K562 (cell line): Measurements from ENCODE around the gene TCF12. TPM values are rescaled to one million over a fixed set of nuclear protein-coding genes. Genes with fewer than 3 reads are reported as not detected.

Experiments
- CREB1 ChIP-seq, 2 experiments: sonication (generic) in 1 of 2; formaldehyde crosslinking in 1 of 2; IDR thresholded peaks; 2 replicates each; pipeline versions ENCODE4 v1.6.1 to v1.8.0; 2012 to 2022; ENCODE audit warnings: inconsistent platforms in 1 of 2, mild to moderate bottlenecking in 1 of 2, missing genetic modification reagents in 1 of 2, moderate library complexity in 1 of 2
- EHMT2 ChIP-seq: fragments of 450-650 bp; IDR thresholded peaks from 2 replicates; pipeline ENCODE4 v1.6.1; 2018; ENCODE audit warnings: antibody characterized with exemption
- FOSL1 ChIP-seq: fragments of 200-800 bp; sonication (Bioruptor generic); conservative IDR thresholded peaks from 2 replicates; pipeline ENCODE4 v1.6.1; 2016; ENCODE audit warnings: missing genetic modification characterization, missing compliant biosample characterization
- FOXA1 ChIP-seq: fragments of 450-650 bp; IDR thresholded peaks from 2 replicates; pipeline ENCODE4 v1.6.1; 2016; ENCODE audit warnings: mild to moderate bottlenecking, borderline replicate concordance
- GTF2A2 ChIP-seq: IDR thresholded peaks from 2 replicates; pipeline ENCODE4 v1.6.1; 2016; ENCODE audit warnings: mild to moderate bottlenecking, missing genetic modification characterization, missing compliant biosample characterization
- HDAC1 ChIP-seq, 2 experiments: fragments of 450-650 bp; IDR thresholded peaks; 2 replicates each; pipeline ENCODE4 v1.6.1; 2016 to 2017; ENCODE audit warnings: inconsistent platforms in 1 of 2, mild to moderate bottlenecking in 1 of 2, moderate library complexity in 1 of 2
- HDAC2 ChIP-seq: fragments of 450-650 bp; IDR thresholded peaks from 2 replicates; pipeline ENCODE4 v1.6.1; 2016; ENCODE audit warnings: mild to moderate bottlenecking
- KDM5B ChIP-seq: fragments of 200-600 bp; sonication (generic); IDR thresholded peaks from 2 replicates; pipeline ENCODE4 v1.6.1; 2012; ENCODE audit warnings: low read depth, mild to moderate bottlenecking, moderate library complexity, low read length, control low read depth, inconsistent platforms; ENCODE audit not compliant: insufficient replicate concordance
- LCOR ChIP-seq: sonication (generic); formaldehyde crosslinking; IDR thresholded peaks from 2 replicates; pipeline ENCODE4 v1.8.0; 2022; ENCODE audit warnings: mild to moderate bottlenecking, missing genetic modification reagents
- MCM2 ChIP-seq: fragments of 450-650 bp; IDR thresholded peaks from 2 replicates; pipeline ENCODE4 v1.6.1; 2017; ENCODE audit warnings: low read depth, mild to moderate bottlenecking
- MLX ChIP-seq, 2 experiments: fragments of 450-650 bp in 1 of 2; sonication (generic) in 1 of 2; formaldehyde crosslinking; conservative IDR thresholded peaks; 2 replicates each; pipeline versions ENCODE4 v1.4.0 to v1.8.1; 2020 to 2022; ENCODE audit warnings: mild to moderate bottlenecking in 1 of 2, missing genetic modification reagents in 1 of 2
- MXI1 ChIP-seq: IDR thresholded peaks from 2 replicates; pipeline ENCODE4 v1.6.1; 2011; ENCODE audit warnings: low read depth, mild to moderate bottlenecking, improper control_type of control experiment, low read length
- NFIC ChIP-seq: fragments of 450-650 bp; IDR thresholded peaks from 2 replicates; pipeline ENCODE4 v1.6.1; 2017; ENCODE audit warnings: mild to moderate bottlenecking, inconsistent platforms
- NONO ChIP-seq, 2 experiments: fragments of 200-400 bp in 1 of 2; fragments of 450-650 bp in 1 of 2; formaldehyde crosslinking in 1 of 2; IDR thresholded peaks; 2 replicates each; pipeline ENCODE4 v1.6.1; 2017; ENCODE audit warnings: low read depth in 2 of 2, mild to moderate bottlenecking in 2 of 2, moderate library complexity in 2 of 2, low read length in 1 of 2
- TCFL5 ChIP-seq: fragments of 250-450 bp; sonication (Bioruptor Pico); conservative IDR thresholded peaks from 2 replicates; pipeline ENCODE4 v1.6.1; 2021; ENCODE audit warnings: mild to moderate bottlenecking, moderate library complexity, matching md5 sums
- ZNF124 ChIP-seq: sonication (generic); formaldehyde crosslinking; IDR thresholded peaks from 2 replicates; pipeline ENCODE4 v1.8.1; 2022; ENCODE audit warnings: missing genetic modification reagents
- polyA plus RNA-seq, 8 experiments: library from polyadenylated mRNA; depleted of rRNA in 4 of 8; stranded (reverse) in 5 of 8; unstranded in 3 of 8; fragments of >200 nt; fragmentation: Nextera tagmentation in 2 of 8; fragmentation: Illumina TruSeq in 1 of 8; extraction: Ambion mirVana in 2 of 8; extraction: Trizol in 1 of 8; gene quantifications; 2 replicates each; pipeline versions ENCODE4 v1.2.1 to v1.2.3, GENCODE V29; 2011 to 2014; ENCODE audit warnings: inconsistent platforms in 1 of 8, missing spikeins in 1 of 8
- total RNA-seq, 7 experiments: library from RNA; depleted of rRNA in 6 of 7; stranded (reverse); fragments of >200 nt in 6 of 7; fragmentation: Illumina TruSeq in 2 of 7; extraction: Trizol in 2 of 7; gene quantifications; 2 replicates each; pipeline versions ENCODE4 v1.2.1 to v1.2.3, GENCODE V29; 2011 to 2021; ENCODE audit warnings: low replicate concordance in 1 of 7
- TF ChIP-seq, protein P1 (sequence below), 2 experiments: fragments of 450-650 bp in 1 of 2; sonication (generic) in 1 of 2; formaldehyde crosslinking in 1 of 2; IDR thresholded peaks; 2 replicates each; pipeline versions ENCODE4 v1.7.1 to v1.9.0; 2016 to 2022; ENCODE audit warnings: inconsistent platforms in 1 of 2, mild to moderate bottlenecking in 1 of 2, missing genetic modification reagents in 1 of 2

The TCF12 gene
- total and polyA plus RNA-seq, 9 of the 15 experiments (the other 6 are each of a cell fraction or from before 2014, with no cell fraction given), result 10.5 to 132 (median 52.9) TPM

- TF ChIP-seq TCFL5 (CRISPR knock-in tag), result no peak
- TF ChIP-seq EHMT2, result no peak
- no peak for TF ChIP-seq MCM2
- no peak for TF ChIP-seq FOXA1
- peak in 1 of 2 experiments; percentile 65; a peak in 2 of 4 replicates for TF ChIP-seq HDAC1 (IDR thresholded peaks at IDR 0.05)
- TF ChIP-seq KDM5B, result peak; percentile 77
- TF ChIP-seq FOSL1 (tag), result no peak
- 0 out of 2 replicates have a peak, but pooled peaks have one; percentile 14 for TF ChIP-seq CREB1 (IDR thresholded peaks at IDR 0.05)
- peak; percentile 67; the same call in 1 of the 2 replicates for TF ChIP-seq CREB1 (CRISPR knock-in tag; IDR thresholded peaks at IDR 0.05)
- 0 out of 2 replicates have a peak, but pooled peaks have one; percentile 63 for TF ChIP-seq ZNF124 (CRISPR knock-in tag)
- TF ChIP-seq MXI1, result no peak
- TF ChIP-seq, protein P1, sequence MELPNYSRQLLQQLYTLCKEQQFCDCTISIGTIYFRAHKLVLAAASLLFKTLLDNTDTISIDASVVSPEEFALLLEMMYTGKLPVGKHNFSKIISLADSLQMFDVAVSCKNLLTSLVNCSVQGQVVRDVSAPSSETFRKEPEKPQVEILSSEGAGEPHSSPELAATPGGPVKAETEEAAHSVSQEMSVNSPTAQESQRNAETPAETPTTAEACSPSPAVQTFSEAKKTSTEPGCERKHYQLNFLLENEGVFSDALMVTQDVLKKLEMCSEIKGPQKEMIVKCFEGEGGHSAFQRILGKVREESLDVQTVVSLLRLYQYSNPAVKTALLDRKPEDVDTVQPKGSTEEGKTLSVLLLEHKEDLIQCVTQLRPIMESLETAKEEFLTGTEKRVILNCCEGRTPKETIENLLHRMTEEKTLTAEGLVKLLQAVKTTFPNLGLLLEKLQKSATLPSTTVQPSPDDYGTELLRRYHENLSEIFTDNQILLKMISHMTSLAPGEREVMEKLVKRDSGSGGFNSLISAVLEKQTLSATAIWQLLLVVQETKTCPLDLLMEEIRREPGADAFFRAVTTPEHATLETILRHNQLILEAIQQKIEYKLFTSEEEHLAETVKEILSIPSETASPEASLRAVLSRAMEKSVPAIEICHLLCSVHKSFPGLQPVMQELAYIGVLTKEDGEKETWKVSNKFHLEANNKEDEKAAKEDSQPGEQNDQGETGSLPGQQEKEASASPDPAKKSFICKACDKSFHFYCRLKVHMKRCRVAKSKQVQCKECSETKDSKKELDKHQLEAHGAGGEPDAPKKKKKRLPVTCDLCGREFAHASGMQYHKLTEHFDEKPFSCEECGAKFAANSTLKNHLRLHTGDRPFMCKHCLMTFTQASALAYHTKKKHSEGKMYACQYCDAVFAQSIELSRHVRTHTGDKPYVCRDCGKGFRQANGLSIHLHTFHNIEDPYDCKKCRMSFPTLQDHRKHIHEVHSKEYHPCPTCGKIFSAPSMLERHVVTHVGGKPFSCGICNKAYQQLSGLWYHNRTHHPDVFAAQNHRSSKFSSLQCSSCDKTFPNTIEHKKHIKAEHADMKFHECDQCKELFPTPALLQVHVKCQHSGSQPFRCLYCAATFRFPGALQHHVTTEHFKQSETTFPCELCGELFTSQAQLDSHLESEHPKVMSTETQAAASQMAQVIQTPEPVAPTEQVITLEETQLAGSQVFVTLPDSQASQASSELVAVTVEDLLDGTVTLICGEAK (IDR thresholded peaks at IDR 0.05), result peak; percentile 61
- TF ChIP-seq, protein P1 (CRISPR knock-in tag; IDR thresholded peaks at IDR 0.05), result no peak
- TF ChIP-seq HDAC2, result peak; percentile 49; the same call in 1 of the 2 replicates
- TF ChIP-seq LCOR (CRISPR knock-in tag), result peak; percentile 80
- TF ChIP-seq NONO (IDR thresholded peaks at IDR 0.05; ENCODE audit: low read depth in 2 of 2, low read length in 1 of 2), result peak; percentile 64 to 70
- peak; percentile 61 for TF ChIP-seq NFIC
- TF ChIP-seq GTF2A2 (tag), result no peak
- no peak for TF ChIP-seq MLX (CRISPR knock-in tag; conservative IDR thresholded peaks at IDR 0.05)
Observed at GRCh38 chr15:56918046-56918938, at the start of gene TCF12 (continued).
